ENCODE results near the gene PTTG1IP.
"Not testable (repeated sequence)": the region's sequence is repeated elsewhere in the genome, so short reads cannot be mapped to it uniquely, and the experiment has no call there.

The PTTG1IP gene

GRCh38 chr21:44885615-44886014 is 12.1 kb upstream of the PTTG1IP start:
- no peak for DNase-seq (ENCODE audit: low read depth in 1 of 2, low spot score in 1 of 2)

DNA sequence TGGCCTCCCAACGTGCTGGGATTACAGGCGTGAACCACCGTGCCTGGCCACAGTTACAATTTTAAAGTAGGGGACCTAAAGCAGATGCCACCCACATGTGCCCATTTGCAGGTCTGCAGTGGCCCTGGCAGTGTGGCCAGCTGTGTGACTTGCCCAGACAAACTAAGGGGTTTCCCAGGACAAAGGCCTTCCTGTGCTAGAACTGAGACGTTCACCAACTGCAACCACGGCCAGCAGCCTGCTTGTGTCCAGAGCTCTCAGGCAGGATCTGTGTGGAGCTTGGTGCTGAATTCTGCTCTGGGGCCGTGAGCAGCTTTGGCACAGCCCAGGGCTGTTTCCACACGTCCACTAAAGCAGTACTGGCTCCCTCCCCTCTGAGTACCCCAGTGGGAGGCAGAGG is 10.6 kb upstream of the PTTG1IP start:
- DNase-seq (ENCODE audit: low read depth in 1 of 2, low spot score in 1 of 2), result no peak

- DNase-seq (ENCODE audit: low read depth in 1 of 2, low spot score in 1 of 2), result no peak
These were observed 9.8 kb upstream of the PTTG1IP start for GRCh38 chr21:44883250-44883649.

DNA sequence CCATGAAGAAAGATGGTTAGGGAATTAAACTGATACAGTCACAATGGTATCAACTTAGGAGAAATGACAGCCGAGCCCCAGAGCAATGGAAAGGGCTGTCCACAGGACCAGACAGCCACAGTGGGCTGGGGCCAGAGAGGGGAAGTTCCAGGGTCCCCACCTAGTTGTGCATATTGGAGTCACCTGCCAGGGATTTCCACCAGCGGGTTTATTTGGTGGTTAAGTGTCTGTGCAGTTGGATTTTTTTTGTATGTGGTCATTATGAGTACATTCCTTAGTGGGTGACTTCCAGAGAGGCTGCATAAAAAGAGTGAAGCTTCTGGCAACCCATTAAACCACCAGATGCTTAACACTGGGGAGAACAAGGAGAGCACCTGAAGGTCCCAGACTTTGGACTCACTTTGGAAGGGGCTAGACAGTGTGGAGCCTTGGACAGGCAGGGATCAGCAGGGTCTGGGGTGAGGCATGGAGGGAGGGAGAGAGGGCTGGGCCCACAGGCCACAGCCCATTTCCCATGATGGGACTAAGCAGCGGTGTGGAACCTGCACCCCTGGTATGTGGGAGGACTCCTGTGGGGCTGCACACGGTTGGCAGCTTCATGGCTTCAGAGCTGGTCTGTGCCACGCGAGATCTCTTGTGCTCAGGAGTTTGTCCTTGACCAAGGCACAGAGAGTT is 7.8 kb upstream of the PTTG1IP start:
- no peak for DNase-seq (ENCODE audit: low read depth in 1 of 2, low spot score in 1 of 2)

DNA sequence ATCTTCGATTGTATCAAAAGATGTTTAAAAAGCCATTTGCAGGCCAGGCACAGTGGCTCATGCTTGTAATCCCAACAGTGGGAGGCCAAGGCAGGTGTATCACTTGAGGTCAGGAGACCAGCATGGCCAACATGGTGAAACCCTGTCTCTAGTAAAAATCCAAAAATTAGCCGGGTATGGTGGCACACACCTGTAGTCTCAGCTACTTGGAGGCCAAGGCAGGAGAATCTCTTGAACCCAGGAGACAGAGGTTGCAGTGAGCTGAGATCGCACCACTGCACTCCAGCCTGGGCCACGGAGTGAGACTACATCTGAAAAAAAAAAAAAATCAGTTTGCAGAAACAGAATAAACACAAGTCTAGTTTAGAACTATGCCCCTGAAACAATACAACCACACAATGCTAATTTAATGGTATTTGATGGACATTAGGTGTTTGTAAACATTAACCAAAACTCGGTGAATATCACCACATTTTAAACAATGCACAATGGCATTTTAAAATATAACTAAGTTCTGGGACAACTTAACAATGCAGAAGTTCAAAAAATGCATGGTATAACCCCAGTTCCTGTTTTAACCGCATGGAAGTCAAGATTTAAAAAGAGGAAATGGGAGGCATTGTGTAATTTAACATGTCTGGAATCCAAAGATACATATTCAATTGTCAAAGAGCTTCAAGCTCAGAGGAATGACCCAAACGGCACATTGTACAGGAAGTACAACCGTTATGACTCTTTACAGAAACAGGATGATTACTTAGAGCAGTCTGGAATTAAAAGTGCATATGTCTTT is 7.1 kb upstream of the PTTG1IP start:
- no peak for DNase-seq (ENCODE audit: low read depth in 1 of 2, low spot score in 1 of 2)

GRCh38 chr21:44879238-44879637 is 5.7 kb upstream of the PTTG1IP start:
- not testable (repeated sequence) for DNase-seq (ENCODE audit: low read depth in 1 of 2, low spot score in 1 of 2)

DNA sequence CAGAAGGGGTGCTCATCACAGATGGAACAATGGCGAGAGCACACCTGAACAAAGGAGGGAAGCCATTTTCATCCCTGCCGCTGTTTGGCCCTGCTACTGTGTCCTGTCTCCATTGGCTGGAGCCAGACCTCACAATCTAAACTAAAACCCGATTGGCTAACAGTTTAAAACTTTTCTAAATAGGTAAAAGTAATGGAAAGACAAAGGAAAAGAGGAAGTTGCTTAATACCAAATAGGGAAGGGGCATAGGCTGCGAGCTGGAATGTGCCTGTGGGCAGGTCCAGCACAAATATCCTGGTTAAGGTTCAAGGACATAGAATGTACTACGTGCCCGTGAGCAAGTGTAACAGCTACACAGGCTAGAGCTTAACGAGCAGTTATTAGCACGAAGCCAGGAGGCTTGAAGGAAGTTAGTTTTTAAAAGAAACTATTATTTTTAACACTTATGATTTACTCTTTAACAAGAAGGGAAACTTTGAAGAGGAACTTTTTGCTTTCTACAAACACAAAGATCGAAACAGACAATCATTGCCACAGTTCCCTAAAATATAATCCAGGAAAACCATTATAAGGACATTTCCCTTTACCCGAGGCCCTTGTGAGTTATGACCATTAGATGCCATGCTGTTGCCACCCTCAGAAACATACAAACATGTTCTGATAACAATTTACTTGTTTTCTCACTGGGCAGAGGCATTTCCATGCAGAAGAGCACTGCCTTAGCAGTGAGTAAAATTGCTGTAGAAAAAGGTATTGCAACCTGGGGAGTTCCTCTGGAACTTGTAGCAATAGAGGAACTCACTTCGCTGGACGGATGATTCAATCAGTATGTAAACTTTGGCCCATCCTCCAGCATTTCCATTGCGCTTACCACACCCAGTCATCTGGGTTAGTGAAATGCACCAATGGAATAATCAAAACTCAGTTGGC is 4.8 kb upstream of the PTTG1IP start:
- no peak for DNase-seq (ENCODE audit: low read depth in 1 of 2, low spot score in 1 of 2)

- no peak for DNase-seq (ENCODE audit: low read depth in 1 of 2, low spot score in 1 of 2)
These were observed 3.5 kb upstream of the PTTG1IP start for GRCh38 chr21:44876849-44877575.

- no peak for DNase-seq (ENCODE audit: low read depth in 1 of 2, low spot score in 1 of 2)
These were observed 1.8 kb upstream of the PTTG1IP start for GRCh38 chr21:44875316-44875700.

- DNase-seq (ENCODE audit: low read depth in 1 of 2, low spot score in 1 of 2), result no peak
These were observed 1.2 kb upstream of the PTTG1IP start for GRCh38 chr21:44874497-44875315.

- no peak for DNase-seq (ENCODE audit: low read depth in 1 of 2, low spot score in 1 of 2)
These were observed 678 bp upstream of the PTTG1IP start for GRCh38 chr21:44874240-44874496.

DNA sequence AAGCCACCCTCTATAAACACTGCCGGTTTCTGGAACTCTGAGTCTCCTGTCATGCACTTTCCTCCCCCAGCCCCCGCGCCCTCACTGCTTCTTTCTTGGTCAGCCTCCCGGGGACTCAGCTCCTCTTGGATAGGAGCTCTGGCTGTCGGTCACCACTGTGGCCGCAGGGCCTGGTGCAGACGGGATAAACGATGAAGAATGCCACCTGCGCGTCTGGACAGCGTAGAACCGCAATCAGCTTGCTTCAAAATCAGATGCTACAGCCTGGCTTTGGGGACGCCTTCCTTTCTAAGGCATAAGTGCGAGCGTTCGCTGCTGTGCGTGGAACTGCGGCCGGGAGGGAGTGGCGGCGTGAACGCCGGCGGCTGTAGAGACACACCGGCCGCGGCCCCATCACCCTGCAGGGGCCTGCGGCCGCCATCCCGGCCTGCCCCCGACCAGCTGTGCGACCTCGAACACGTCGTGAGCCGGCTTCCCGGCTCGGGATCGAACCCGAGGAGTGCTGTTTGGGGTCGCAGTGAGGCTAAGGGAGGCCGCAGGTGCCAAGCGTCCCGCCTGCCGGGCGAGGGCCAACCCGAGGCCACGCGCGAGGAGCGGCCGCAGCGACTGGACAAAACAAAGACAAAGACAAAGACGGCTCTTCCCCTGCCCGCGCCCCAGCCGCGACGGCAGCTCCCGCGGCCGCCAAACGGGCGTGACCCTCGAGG is 688 bp downstream of the PTTG1IP start:
- DNase-seq (ENCODE audit: low read depth in 1 of 2, low spot score in 1 of 2), result no peak

GRCh38 chr21:44872323-44872648 is 1.2 kb downstream of the PTTG1IP start:
- no peak for DNase-seq (ENCODE audit: low read depth in 1 of 2, low spot score in 1 of 2)

GRCh38 chr21:44871576-44872269 is 1.8 kb downstream of the PTTG1IP start:
- no peak for DNase-seq (ENCODE audit: low read depth in 1 of 2, low spot score in 1 of 2)

DNA sequence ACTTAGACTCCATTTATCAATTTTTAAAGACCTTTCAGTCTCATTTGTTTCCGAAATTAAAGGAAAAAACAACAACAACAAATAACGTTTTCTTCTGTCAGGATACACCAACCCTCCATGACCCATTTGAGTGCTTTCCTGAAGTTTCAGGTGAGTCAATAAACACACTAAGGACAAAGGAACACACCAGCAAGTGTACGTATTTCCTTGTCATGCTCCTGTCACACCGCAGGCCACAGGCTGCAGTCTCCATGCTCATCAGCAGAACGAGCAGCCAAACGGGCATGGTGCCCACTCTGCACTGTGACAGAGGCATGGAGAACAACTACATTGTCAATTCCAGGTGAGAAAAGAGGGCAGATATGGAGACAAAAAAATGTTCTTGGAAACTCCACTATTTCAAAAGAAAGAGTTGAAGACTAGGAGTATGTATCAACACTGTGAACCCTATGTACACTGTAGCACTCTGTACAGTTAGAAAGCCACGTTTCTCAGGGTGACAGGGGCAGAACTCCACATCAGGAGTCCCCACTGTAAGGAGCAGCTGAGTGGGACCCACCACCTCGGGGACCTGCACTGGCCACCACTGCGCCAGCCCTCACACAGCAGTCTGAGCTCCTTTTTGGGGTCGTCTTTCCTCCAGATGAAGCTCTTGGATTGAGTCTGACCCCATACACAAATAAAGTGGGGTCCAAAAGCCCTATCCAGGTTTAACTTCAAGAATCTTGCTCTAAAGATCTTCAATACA is 2.6 kb downstream of the PTTG1IP start:
- no peak for DNase-seq (ENCODE audit: low read depth in 1 of 2, low spot score in 1 of 2)

GRCh38 chr21:44869781-44870747 is 3.4 kb downstream of the PTTG1IP start:
- no peak for DNase-seq (ENCODE audit: low read depth in 1 of 2, low spot score in 1 of 2)

- no peak for DNase-seq (ENCODE audit: low read depth in 1 of 2, low spot score in 1 of 2)
These were observed 4.8 kb downstream of the PTTG1IP start for GRCh38 chr21:44868707-44869106.
